Nephron progenitor cell (in vitro differentiated cells): ENCODE measurements around the gene KCTD14.
A peak's percentile ranks its signal among the peaks of the same experiment; 100 is the strongest.

ENCODE experiments used
- DNase-seq: peaks from one replicate; pipeline ENCODE4 v3.0.0; 2021
- H3K27ac Mint-ChIP-seq: 2 replicates; pipeline ENCODE4 v1.8.0; 2021; ENCODE audit warnings: mild to moderate bottlenecking, moderate library complexity, mixed read lengths
- H3K27me3 Mint-ChIP-seq: 2 replicates; pipeline ENCODE4 v1.8.0; 2021; ENCODE audit warnings: mild to moderate bottlenecking, low read depth, mixed read lengths; ENCODE audit not compliant: poor library complexity
- H3K36me3 Mint-ChIP-seq: 2 replicates; pipeline ENCODE4 v1.8.0; 2021; ENCODE audit warnings: low read depth, mixed read lengths
- H3K4me1 Mint-ChIP-seq: 2 replicates; pipeline ENCODE4 v1.8.0; 2021; ENCODE audit warnings: mixed read lengths
- H3K4me3 Mint-ChIP-seq: 2 replicates; pipeline ENCODE4 v1.8.0; 2021; ENCODE audit warnings: mild to moderate bottlenecking, moderate library complexity, mixed read lengths
- H3K9me3 Mint-ChIP-seq: 2 replicates; pipeline ENCODE4 v1.8.0; 2021; ENCODE audit warnings: mild to moderate bottlenecking, moderate library complexity, mixed read lengths
- TF ChIP-seq, protein P1 (sequence below): fragments of 200-600 bp; sonication (generic); IDR thresholded peaks from 2 replicates; pipeline ENCODE4 v1.5.0; 2021; ENCODE audit warnings: antibody characterized with exemption

The KCTD14 gene

DNA sequence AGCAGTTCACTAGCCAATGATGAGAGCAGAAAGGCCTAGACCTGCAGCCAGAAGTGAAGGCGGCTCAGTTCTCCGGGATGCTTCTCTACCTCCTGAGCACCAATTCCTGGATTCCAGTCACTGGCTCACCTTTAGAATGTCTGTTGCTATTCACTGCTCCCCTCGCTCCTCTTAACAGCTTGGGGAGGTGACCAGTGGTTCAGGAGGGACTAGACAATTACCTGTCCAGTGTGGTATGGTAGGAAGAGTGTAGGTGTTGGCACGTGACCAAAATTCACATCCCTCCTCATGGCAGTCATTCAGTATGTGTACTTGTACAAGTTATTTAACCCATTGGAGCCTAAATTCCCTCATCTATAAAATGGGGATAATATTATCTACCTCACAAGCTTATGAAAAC lies 44.6 kb upstream of the KCTD14 start:
- peak overlapping the region; percentile 84 for H3K27ac Mint-ChIP-seq
- TF ChIP-seq, protein P1, sequence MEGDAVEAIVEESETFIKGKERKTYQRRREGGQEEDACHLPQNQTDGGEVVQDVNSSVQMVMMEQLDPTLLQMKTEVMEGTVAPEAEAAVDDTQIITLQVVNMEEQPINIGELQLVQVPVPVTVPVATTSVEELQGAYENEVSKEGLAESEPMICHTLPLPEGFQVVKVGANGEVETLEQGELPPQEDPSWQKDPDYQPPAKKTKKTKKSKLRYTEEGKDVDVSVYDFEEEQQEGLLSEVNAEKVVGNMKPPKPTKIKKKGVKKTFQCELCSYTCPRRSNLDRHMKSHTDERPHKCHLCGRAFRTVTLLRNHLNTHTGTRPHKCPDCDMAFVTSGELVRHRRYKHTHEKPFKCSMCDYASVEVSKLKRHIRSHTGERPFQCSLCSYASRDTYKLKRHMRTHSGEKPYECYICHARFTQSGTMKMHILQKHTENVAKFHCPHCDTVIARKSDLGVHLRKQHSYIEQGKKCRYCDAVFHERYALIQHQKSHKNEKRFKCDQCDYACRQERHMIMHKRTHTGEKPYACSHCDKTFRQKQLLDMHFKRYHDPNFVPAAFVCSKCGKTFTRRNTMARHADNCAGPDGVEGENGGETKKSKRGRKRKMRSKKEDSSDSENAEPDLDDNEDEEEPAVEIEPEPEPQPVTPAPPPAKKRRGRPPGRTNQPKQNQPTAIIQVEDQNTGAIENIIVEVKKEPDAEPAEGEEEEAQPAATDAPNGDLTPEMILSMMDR, result no peak
- H3K4me1 Mint-ChIP-seq, result peaks cover 10% of the 10 kb centered on the region
- no peaks in the 10 kb centered on the region for H3K9me3 Mint-ChIP-seq
- H3K36me3 Mint-ChIP-seq, result peaks cover 50% of the 10 kb centered on the region
- H3K4me3 Mint-ChIP-seq, result no peak overlapping the region
- no peaks in the 10 kb centered on the region for H3K27me3 Mint-ChIP-seq
- DNase-seq, result no peak

- Mint-ChIP-seq H3K27ac (peak overlapping the region; percentile 85), H3K36me3 (peaks cover 40% of the 10 kb centered on the region), H3K27me3 (no peaks in the 10 kb centered on the region), H3K4me3 (no peak overlapping the region), H3K4me1 (peaks cover 17% of the 10 kb centered on the region), H3K9me3 (no peaks in the 10 kb centered on the region)
- no peak for DNase-seq
- TF ChIP-seq, protein P1, result no peak
Measured at GRCh38 chr11:78066471-78066870, 43.4 kb upstream of the KCTD14 start.

DNA sequence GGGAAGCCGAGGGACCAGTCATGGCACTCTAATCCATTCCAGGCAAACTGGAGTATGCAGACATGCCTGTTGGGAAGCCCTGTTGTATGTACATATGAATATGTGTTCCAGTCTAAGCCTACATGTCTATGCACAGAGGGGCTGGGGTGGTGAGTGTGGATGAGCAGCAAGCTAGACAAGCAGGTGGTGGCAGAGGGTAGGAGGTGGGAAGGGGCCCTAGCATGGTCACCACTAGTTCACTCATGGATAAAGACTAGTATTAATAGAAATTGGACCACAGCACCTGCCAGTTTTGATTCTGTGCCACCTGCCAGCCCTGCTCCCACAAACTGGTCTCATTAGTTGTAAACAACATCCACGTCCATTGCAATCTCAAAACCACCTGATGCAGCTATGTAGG lies 42.1 kb upstream of the KCTD14 start:
- no peak overlapping the region for H3K27ac Mint-ChIP-seq
- no peaks in the 10 kb centered on the region for H3K27me3 Mint-ChIP-seq
- H3K4me1 Mint-ChIP-seq, result peaks cover 24% of the 10 kb centered on the region
- no peaks in the 10 kb centered on the region for H3K9me3 Mint-ChIP-seq
- no peak for DNase-seq
- no peak overlapping the region for H3K4me3 Mint-ChIP-seq
- peaks cover 32% of the 10 kb centered on the region for H3K36me3 Mint-ChIP-seq
- TF ChIP-seq, protein P1, result no peak

GRCh38 chr11:78063440-78064181 lies 40.5 kb upstream of the KCTD14 start, which contains the start of gene THRSP:
Gene THRSP (plus strand): TSS chr11:78063861. CDS start chr11:78063882, 21 bp downstream.
- Mint-ChIP-seq H3K4me1 (peaks cover 29% of the 10 kb centered on the region), H3K27ac (no peak within 1 kb of the TSS), H3K36me3 (peaks cover 17% of the 10 kb centered on the region), H3K4me3 (no peak within 1 kb of the TSS), H3K9me3 (no peaks in the 10 kb centered on the region), H3K27me3 (no peaks in the 10 kb centered on the region)
- TF ChIP-seq, protein P1, result no peak
- no peak for DNase-seq

GRCh38 chr11:78062671-78063070 lies 39.6 kb upstream of the KCTD14 start:
- DNase-seq, result no peak
- no peak overlapping the region for H3K27ac Mint-ChIP-seq
- TF ChIP-seq, protein P1, result no peak
- peaks cover 29% of the 10 kb centered on the region for H3K4me1 Mint-ChIP-seq
- no peaks in the 10 kb centered on the region for H3K27me3 Mint-ChIP-seq
- H3K36me3 Mint-ChIP-seq, result peaks cover 11% of the 10 kb centered on the region
- no peak overlapping the region for H3K4me3 Mint-ChIP-seq
- no peaks in the 10 kb centered on the region for H3K9me3 Mint-ChIP-seq

DNA sequence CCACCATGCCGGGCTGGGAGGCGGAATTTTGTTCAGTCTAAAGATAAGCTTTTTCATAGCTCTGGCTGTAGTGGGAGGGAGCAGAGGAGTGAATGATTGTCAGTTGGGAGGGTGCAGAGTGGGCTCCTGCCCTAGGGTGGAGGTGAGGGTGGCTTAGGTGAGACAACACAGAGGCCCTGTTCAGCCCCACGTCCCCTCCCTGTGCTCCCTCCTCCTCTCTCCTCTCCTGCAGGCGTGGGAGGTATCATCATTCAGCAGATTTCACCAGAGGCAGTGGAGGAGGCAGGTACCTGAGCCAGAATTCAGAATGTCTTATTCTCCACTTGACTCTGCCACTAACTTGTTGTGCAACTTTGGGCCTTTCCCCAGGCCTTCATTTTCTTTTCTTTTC lies 38.8 kb upstream of the KCTD14 start:
- peaks cover 4% of the 10 kb centered on the region for H3K36me3 Mint-ChIP-seq
- no peaks in the 10 kb centered on the region for H3K9me3 Mint-ChIP-seq
- no peaks in the 10 kb centered on the region for H3K27me3 Mint-ChIP-seq
- TF ChIP-seq, protein P1, result no peak
- H3K4me1 Mint-ChIP-seq, result peaks cover 29% of the 10 kb centered on the region
- peak overlapping the region; percentile 83 for H3K27ac Mint-ChIP-seq
- no peak for DNase-seq
- H3K4me3 Mint-ChIP-seq, result no peak overlapping the region
